ENCODE measurements around the gene WDR35.

WDR35 gene

DNA sequence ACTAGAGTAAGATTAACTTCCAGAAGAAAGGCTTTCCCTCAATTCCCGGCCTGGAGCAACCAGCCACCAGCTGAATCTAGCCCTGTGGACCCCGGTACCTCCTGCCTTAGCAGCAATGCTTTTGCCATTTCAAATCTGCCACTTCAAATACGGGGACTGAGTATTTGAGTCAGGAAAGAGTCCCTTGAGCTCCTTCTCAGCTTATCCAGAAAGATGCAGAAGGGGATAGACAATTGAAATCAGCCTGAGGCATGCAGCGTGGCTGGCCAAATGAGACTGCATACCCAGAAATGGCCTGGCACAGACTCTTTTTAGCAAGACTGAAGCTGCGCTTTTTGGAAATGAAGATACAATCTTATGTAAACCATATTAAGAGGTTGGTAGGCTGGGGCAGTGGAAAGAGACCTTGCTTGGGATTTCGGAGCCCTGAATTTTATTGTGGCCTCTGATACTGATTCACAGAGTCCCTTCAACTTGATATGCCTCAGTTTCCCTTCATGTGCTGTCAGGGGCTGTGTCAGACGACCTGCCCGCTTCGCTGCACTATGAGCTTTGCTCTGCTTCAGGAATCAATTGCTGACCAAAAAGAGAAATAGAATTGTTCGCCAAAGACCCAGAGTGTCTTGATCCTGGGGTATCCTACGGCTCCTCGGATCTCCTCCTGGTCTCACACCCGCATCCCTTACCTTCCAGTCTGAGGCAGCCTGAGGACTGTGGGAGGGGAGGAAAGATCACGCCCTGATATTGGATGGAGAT, 21.5 kb upstream of the WDR35 start:
- FAIRE-seq: no peak

- FAIRE-seq: no peak
Measured at GRCh38 chr2:20008703-20009102, 18.8 kb upstream of the WDR35 start.

DNA sequence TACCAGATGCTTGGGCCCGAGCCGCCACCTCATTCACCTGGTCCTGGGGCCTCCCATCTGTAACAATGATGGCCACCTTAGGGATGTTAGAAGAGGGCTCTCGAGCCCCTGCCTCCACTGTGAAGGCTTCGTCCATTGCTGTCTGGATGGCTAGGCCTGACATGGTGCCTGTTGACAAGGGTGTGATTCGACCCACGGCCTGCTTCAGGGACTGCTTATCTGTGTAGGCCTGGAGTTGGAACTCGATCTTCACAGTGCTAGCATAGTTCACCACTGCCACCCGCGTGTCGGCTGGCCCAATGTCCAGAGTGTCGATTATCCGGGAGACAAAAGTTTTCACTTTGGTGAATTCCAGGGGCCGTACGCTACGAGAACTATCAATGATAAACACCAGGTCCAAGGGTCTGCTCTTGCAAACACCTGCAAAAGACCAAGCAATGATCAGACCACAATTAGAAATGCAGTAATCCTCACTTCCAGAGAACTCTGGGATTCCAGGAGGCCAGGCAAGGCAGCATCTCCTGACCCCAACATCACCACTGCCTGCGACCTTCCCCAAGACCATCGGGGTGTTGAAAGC, 16.1 kb upstream of the WDR35 start:
- no peak for FAIRE-seq

- FAIRE-seq: no peak
Measured at GRCh38 chr2:20005067-20005627, 15.2 kb upstream of the WDR35 start.

GRCh38 chr2:20001361-20001863, 11.5 kb upstream of the WDR35 start:
- no peak for FAIRE-seq

GRCh38 chr2:19993731-19994130, 3.8 kb upstream of the WDR35 start:
- no peak for FAIRE-seq

DNA sequence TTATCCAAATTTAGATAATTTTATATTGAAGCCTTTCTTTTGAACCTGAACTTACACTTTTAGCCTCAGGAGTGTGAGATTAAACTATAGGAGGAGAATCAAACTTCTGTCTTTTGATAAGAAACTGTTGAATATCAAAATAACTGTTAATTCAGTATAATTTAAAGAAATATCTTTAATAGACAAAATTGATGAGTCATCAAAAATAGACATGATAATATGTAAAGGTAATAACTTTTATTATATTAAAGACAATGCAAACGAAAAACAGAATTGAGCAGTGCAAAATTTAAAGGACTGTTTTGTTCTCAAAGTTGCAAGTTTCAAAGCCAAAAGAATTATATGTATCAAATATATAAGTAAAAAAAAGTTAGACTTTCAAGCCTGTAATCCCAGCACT, 2.0 kb upstream of the WDR35 start:
- FAIRE-seq: no peak

- no peak for FAIRE-seq
Measured at GRCh38 chr2:19990416-19990728, 467 bp upstream of the WDR35 start.

DNA sequence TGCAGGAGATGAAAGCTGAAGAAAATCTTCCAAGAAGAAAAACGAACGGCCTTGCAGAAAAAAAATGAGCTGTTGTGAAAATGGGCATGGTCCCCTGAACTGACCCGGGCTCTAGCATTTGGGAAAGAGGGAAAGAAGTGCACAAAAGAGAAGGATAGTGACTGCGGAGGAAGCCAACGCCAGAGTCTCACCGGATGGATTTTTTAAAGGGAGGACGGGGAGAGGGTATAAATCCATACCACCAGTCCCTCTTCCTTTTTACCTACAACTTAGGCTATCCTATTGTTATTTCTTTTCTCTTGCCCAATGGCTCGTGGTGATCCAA, 601 bp downstream of the WDR35 start:
- no peak for FAIRE-seq

DNA sequence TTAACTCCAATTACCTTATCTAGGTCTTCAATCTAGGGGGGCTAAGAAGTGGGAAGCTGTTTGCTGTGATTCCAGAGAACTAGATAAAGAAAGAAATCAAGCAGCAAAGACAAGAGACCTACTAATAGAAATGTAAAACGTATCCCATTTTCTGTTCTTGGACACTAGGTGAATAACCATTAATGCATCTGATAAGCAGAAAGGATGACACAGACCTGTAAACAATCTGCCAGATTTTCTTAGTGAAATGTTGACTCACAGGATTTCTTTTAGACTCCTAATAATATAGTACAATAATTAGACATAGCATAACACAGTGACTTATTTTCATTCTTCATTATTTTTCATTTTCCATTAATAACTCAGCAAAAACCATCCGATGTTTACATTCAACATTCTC, 1.3 kb downstream of the WDR35 start:
- no peak for FAIRE-seq

- no peak for FAIRE-seq
Measured at GRCh38 chr2:19987936-19988335, 2.0 kb downstream of the WDR35 start.

GRCh38 chr2:19982268-19982667, 7.6 kb downstream of the WDR35 start:
- no peak for FAIRE-seq

DNA sequence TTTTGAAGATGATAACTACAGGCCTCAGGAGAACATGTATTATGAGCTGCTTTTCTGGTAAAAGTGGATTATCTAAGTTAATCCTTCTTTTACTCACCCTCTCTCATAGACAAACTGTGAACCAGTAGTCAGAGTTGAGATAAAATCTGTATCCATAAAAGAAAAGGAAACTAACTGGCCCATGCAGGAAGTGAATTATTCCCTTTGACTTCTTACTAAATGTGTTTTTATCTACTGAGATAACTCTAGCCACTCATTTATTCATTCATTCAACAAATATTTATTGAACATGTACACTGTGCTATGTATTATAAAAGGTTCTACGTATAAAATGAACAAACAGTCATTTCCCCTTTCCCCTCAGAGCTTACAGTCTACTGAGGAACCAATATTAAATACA, 10.0 kb downstream of the WDR35 start:
- no peak for FAIRE-seq

- no peak for FAIRE-seq
Measured at GRCh38 chr2:19973466-19973865, 16.4 kb downstream of the WDR35 start.

GRCh38 chr2:19971691-19972090, 18.2 kb downstream of the WDR35 start:
- no peak for FAIRE-seq

GRCh38 chr2:19963386-19963785, 26.5 kb downstream of the WDR35 start:
- FAIRE-seq: no peak

DNA sequence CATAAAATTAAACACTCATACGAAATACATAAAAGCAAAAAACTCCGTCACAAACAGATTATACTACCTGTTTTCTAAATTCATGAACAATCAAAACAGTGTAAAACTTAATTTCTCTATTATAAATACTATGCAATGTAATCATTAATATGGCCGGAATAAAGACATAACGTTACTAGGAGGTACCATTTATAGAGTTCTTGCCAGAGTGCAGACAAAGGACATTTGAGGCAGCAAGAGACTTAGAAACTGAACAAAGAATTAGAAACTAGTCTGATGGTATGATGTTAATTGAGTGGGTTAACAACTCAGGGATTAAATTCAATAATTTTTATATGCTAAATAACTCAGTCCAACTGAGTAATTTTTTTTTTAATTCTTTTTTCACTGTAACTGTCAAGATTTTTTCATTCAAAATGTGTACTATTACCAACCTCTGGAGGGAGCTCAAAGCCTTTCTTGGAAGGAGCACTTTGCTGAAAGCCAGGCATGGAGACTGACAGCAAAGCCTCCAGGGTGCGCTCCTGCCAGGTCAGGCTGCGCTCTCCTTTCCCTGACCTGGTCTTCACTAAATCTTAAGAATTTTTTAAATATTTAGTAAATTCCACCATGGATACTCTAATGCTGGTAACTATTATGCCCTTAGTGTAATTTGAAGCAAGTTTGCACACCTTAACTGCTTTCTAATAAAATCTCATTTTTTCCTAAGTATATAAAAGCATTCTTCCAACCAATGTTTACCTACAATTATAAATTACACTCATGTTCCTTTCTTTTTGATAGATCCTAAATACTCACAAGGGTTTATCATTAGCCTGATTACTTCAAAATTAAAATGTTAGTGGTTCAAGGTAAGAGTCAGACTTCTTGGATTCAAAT, 34.1 kb downstream of the WDR35 start:
- peak; percentile 5 for FAIRE-seq

- no peak for FAIRE-seq
Measured at GRCh38 chr2:19949071-19949470, 40.8 kb downstream of the WDR35 start.

GRCh38 chr2:19947184-19947940, 42.5 kb downstream of the WDR35 start:
- FAIRE-seq: no peak

- no peak for FAIRE-seq
Measured at GRCh38 chr2:19944205-19944845, 45.6 kb downstream of the WDR35 start.

GRCh38 chr2:19943189-19943588, 46.7 kb downstream of the WDR35 start:
- FAIRE-seq: no peak

GRCh38 chr2:19942199-19942598, 47.7 kb downstream of the WDR35 start:
- FAIRE-seq: no peak

Data from colon (tissue), 2 donors.